Measurements from ENCODE around the gene UPK1A.
"Not testable (repeated sequence)": the region's sequence is repeated elsewhere in the genome, so short reads cannot be mapped to it uniquely, and the experiment has no call there.

UPK1A gene

DNA sequence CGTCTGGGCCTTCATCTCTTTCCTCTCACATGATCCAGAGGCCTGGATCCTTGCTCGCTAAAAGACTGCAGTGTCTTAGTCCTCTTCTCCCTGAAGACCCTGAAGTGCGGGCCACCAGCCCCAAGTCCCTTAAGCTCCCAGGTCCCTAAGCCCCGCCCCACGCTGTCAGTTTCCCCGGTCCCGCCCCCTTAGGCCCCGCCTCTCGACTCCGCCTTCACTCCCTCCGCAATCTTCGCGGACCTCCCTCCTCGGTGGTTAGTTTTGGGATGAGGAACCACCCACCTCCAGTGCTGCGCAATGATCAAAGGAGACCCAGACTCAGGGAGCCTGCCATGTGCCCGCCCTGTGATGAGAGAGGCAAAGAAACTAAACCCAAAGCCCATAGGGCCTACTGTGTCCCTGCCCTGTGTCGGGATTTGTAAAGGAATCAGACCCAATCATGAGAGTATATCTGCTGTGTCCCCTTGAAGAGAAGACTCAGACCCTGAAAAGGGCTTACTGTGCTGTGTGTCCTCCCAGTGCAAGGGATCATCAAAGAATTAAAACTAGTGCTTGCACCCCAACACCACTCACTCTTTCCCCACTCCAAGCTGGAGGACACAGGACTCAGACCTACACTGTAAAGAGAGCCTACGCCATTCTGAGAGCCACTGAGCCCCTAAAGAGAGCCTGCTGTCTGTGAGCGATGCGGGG is 21.2 kb upstream of the UPK1A start:
- no peak for DNase-seq

DNA sequence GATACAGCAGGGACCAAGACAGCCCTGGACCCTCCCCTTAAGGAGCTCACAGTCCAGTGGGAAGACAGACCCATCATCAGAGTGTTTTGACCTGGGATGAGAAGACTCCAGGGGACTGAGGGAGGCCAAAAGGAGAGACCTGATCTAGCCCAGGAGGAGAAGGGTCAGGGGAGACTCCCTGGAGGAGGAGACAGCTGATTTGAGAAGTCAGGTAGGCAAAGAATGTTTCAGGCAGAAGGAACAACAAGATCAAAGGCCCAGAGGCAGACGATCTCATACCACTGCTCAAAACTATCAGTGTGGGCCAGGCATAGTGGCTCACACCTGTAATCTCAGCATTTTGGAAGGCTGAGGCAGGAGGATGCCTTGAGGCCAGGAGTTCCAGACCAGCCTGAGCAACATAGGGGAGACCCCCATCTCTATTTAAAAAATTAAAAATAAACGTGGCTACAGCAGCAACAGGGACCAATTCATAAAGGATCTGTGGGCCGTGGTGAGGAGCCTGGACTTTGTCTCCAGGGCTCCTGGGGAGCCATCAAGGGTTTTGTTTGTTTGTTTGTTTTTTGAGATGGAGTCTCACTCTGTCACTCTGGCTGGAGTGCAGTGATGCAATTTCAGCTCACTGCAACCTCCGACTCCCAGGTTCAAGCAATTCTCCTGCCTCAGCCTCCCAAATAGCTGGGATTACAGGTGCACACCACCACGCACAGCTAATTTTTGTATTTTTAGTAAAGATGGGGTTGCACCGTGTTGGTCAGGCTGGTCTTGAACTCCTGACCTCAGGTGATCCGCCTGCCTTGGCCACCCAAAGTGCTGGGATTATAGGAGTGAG is 20.4 kb upstream of the UPK1A start:
- DNase-seq, result no peak

- peak; percentile 92 for DNase-seq
Measured at GRCh38 chr19:35648017-35648961, 18.0 kb upstream of the UPK1A start, which contains the start of gene COX6B1. COX6B1 (plus strand) TSS chr19:35648323; CDS start chr19:35651244, 2,921 bp downstream.

DNA sequence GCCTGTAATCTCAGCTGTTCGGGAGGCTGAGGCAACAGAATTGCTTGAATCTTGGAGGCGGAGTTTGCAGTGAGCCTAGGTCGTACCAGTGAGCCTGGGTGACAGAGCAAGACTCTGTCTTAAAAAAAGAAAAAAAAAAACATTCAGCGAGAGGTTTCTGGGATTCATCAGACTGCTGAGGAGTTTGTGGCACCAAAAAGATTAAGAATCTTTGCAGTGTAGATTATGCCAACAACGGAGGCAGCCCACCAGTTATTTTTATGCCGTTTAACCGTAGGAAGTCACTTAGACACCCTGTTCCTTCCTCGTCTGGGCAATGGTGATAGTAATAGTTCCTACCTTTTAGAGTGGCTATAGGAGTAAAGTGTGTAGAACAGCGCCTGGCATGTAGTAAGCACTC is 15.7 kb upstream of the UPK1A start:
- DNase-seq, result no peak

DNA sequence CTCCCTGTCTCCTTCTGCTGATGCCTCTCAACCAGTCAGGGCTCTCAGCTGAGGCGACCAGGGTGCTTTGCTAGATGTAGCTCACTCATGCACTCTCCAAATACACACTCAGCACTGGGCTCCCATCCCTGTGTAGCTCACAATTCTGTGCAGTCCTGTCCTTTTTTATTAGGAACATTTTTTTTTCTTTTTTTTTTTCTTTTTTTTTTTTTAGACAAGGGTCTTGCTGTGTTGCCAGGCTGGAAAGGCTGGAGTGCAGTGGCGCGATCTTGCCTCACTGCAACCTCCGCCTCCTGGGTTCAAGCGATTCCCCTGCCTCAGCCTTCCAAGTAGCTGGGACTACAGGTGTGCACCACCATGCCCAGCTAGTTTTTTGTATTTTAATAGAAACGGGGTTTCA is 11.5 kb upstream of the UPK1A start:
- DNase-seq, result not testable (repeated sequence)

DNA sequence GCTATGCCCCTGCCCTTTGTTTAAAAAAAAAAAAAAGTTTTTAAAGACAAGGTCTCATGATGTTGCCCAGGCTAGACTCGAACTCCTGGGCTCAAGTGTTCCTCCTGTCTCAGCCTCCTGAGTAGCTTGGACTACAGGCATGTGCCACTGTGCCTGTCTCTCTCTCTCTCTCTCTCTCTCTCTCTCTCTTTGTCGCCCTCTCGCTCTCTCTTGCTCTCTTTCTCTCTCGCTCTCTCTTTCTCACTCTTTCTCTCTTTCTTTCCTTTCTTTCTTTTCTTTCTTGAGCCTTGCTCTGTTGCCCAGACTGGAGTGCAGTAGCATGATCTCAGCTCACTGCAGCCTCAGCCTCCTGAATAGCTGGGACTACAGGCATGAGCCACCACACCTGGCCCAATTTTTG is 10.7 kb upstream of the UPK1A start:
- no peak for DNase-seq

- DNase-seq, result no peak
Measured at GRCh38 chr19:35656700-35657099, 9.6 kb upstream of the UPK1A start.

GRCh38 chr19:35657904-35658700 is 8.2 kb upstream of the UPK1A start:
- no peak for DNase-seq

GRCh38 chr19:35661995-35662340 is 4.3 kb upstream of the UPK1A start:
- no peak for DNase-seq

DNA sequence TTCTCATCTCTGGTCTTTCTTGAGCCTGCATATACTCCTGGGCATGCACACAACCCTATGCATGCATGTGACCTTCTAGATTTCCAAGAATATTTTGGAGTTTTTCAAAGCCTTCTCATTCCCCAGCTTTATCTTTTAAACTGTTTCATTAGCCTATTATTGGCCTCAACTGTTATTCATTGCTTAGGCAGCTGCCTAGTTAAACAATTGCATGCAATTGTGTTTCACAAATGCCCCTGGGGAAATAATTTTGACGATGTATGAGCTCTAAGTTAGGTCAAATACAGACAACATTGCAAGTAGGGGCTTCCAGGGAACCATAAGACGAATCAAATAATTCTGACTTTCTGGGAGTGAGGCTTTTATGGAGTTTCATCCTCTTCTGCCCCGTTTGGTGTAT is 2.3 kb upstream of the UPK1A start:
- DNase-seq, result no peak

DNA sequence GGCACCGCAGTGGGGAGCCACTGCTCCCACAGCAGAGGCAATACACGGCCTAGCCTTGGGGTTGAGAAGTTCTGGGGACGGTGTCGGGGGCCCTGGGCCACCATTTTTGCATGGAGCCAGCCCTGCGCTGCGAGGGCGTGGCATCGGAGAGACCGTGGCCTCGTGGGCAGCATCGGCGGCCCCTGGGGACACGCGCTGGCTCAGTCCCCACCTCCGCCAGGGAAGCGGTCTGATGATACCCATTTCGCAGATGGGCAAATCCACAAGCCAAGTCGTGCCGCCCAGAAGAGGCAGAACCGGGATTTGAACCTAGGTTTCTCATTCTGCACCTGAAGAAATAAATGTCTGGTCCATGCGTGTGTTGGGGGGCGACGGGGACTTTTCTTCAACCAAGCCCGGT is 1.2 kb upstream of the UPK1A start:
- DNase-seq, result no peak

GRCh38 chr19:35665604-35666003 is 713 bp upstream of the UPK1A start:
- DNase-seq, result no peak

- no peak for DNase-seq
Measured at GRCh38 chr19:35669566-35669965, 3.2 kb downstream of the UPK1A start.

DNA sequence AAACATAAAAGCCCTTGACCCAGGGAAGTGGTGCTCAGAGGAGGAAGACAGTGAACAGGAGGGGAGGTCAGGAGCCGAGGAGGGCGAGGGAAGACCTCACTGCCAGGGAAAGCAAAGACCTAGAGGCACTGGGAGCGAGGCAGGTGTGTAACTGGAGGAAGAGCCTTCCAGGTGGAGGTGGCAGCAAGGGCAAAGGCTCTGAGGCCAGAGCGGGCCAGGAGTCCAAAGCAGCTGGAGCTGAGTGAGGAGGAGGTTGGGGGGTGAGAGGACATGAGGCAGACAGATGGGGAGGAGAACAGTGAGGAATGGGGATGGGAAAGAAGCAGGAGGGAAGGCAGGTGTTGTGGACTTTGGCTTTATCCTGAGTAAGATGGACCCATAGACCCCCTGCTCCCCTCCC is 3.7 kb downstream of the UPK1A start:
- no peak for DNase-seq

DNA sequence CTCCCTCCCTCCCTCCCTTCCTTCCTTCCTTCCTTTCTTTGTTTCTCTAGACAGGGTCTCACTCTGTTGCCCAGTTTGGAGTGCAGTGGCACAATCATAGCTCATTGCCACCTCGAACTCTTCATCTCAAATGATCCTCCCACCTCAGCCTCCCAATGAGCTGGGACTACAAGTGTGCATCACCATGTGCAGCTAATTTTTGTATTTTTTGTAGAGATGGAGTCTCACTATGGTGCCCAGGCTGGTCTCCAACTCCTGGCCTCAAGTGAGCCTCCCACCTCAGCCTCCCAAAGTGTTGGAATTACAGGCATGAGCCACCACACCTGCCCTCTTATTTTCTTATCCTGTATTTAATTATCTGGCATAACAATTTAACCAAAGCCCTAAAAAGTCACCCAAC is 4.4 kb downstream of the UPK1A start:
- DNase-seq, result no peak

DNA sequence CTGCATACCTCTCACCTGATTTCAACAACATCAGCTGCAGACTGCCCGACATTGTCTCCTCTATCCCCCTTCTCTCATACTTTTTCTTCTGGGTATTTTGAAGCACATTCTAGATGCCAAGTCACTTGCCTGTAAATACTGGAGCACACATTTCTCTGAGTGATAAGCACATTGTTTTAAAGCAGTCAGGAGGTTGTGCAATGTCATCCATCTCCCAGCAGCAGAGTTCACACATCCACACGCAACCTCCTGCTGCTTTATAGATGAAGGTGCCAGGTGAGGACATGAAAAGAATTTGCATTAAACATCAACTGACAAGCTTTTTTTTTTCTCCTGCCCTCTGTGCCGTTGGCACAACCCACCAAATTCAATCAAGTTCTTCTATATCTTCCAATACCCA is 5.5 kb downstream of the UPK1A start:
- DNase-seq, result no peak

DNA sequence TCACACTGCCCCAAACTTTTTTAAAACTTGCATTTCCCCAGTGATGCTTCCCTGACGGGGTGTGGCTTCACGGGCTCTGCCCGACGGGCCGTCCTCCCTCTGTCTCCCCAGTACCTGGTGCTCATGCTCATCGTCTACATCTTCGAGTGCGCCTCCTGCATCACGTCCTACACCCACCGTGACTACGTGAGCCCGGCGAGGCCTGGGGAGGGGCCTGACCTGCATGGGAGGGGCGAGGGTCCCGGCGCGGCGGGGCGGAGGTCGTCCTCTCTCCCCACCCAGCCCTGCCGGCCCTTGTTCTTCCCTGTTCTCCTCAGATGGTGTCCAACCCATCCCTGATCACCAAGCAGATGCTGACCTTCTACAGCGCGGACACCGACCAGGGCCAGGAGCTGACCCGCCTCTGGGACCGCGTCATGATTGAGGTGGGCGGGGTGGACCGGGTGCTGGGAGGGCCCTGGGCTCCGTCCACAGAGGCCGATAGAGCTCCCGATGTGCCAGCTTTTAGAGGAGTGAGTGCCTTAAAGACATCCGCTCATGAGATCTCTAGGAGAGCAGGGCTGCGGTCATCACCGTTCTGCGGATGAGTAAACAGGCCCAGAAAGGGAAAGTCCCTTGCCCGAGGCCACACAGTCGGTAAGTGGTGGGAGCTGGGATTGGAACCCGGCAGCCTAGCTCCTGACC is 6.9 kb downstream of the UPK1A start:
- no peak for DNase-seq

GRCh38 chr19:35675589-35676140 is 9.3 kb downstream of the UPK1A start:
- no peak for DNase-seq

- no peak for DNase-seq
Measured at GRCh38 chr19:35689836-35690235, 23.5 kb downstream of the UPK1A start.

- not testable (repeated sequence) for DNase-seq
Measured at GRCh38 chr19:35691106-35691505, 24.8 kb downstream of the UPK1A start.

GRCh38 chr19:35692010-35692409 is 25.7 kb downstream of the UPK1A start:
- DNase-seq, result no peak

GRCh38 chr19:35693422-35693821 is 27.1 kb downstream of the UPK1A start:
- no peak for DNase-seq

Measured in NCI-H2081 treated with DMSO at 0.1 percent for 48 hours (cell line).